Trophoblast cell (in vitro differentiated cells and primary cell): ENCODE results near the gene PRMT5.
A peak's percentile ranks its signal among the peaks of the same experiment; 100 is the strongest.

ENCODE experiments used
- DNase-seq, 2 donors: peaks; one replicate each; pipeline ENCODE4 v3.0.0-alpha.2; 2016
- H2AFZ ChIP-seq: 2 replicates; pipeline ENCODE4 v1.6.1; 2013; ENCODE audit warnings: low read length, moderate library complexity, mild to moderate bottlenecking; ENCODE audit not compliant: insufficient read depth, poor library complexity
- H2AK5ac ChIP-seq: 2 replicates; pipeline ENCODE4 v1.6.1; 2013; ENCODE audit warnings: mild to moderate bottlenecking, low read length
- H2BK120ac ChIP-seq: 2 replicates; pipeline ENCODE4 v1.6.1; 2013; ENCODE audit warnings: low read length, mild to moderate bottlenecking, moderate library complexity; ENCODE audit not compliant: insufficient read depth, poor library complexity
- H2BK12ac ChIP-seq: 2 replicates; pipeline ENCODE4 v1.6.1; 2013; ENCODE audit warnings: mild to moderate bottlenecking, low read length, moderate library complexity
- H2BK5ac ChIP-seq: 2 replicates; pipeline ENCODE4 v1.6.1; 2013; ENCODE audit warnings: low read length, low read depth, moderate library complexity, mild to moderate bottlenecking; ENCODE audit not compliant: poor library complexity
- H3K14ac ChIP-seq: 2 replicates; pipeline ENCODE4 v1.6.1; 2013; ENCODE audit warnings: mild to moderate bottlenecking, low read length
- H3K18ac ChIP-seq: 2 replicates; pipeline ENCODE4 v1.6.1; 2013; ENCODE audit warnings: mild to moderate bottlenecking, low read length
- H3K23ac ChIP-seq: 2 replicates; pipeline ENCODE4 v1.6.1; 2013; ENCODE audit warnings: low read length
- H3K27ac ChIP-seq: 2 replicates; pipeline ENCODE4 v1.5.1; 2013; ENCODE audit warnings: low read depth, mild to moderate bottlenecking, inconsistent platforms, low read length, moderate library complexity
- H3K27me3 ChIP-seq: 2 replicates; pipeline ENCODE4 v1.6.1; 2013; ENCODE audit warnings: inconsistent platforms, mild to moderate bottlenecking, low read length, moderate library complexity; ENCODE audit not compliant: insufficient read depth
- H3K36me3 ChIP-seq, 2 experiments: 1 replicate in 1 of 2; 2 replicates in 1 of 2; pipeline ENCODE4 v1.6.1; 2013; ENCODE audit warnings: low read length in 2 of 2, mild to moderate bottlenecking in 2 of 2, moderate library complexity in 1 of 2; ENCODE audit not compliant: insufficient read depth in 2 of 2, control insufficient read depth in 1 of 2
- H3K4ac ChIP-seq: 2 replicates; pipeline ENCODE4 v1.6.1; 2013; ENCODE audit warnings: low read depth, mild to moderate bottlenecking, low read length, moderate library complexity
- H3K4me1 ChIP-seq, 2 experiments: 1 replicate in 1 of 2; 2 replicates in 1 of 2; pipeline ENCODE4 v1.6.1; 2013; ENCODE audit warnings: low read length in 2 of 2, mild to moderate bottlenecking in 2 of 2, moderate library complexity in 1 of 2; ENCODE audit not compliant: insufficient read depth in 2 of 2, control insufficient read depth in 1 of 2
- H3K4me2 ChIP-seq: 2 replicates; pipeline ENCODE4 v1.6.1; 2013; ENCODE audit warnings: inconsistent platforms, mild to moderate bottlenecking, low read length, moderate library complexity
- H3K4me3 ChIP-seq: 2 replicates; pipeline ENCODE4 v1.5.1; 2013; ENCODE audit warnings: mild to moderate bottlenecking, low read depth, low read length, inconsistent platforms
- H3K79me1 ChIP-seq: one replicate; pipeline ENCODE4 v1.6.1; 2013; ENCODE audit warnings: low read length
- H3K79me2 ChIP-seq: 2 replicates; pipeline ENCODE4 v1.6.1; 2013; ENCODE audit warnings: low read length, mild to moderate bottlenecking; ENCODE audit not compliant: control insufficient read depth, insufficient read depth, poor library complexity
- H3K9ac ChIP-seq: 2 replicates; pipeline ENCODE4 v1.6.1; 2013; ENCODE audit warnings: mild to moderate bottlenecking, low read length
- H3K9me3 ChIP-seq: 2 replicates; pipeline ENCODE4 v1.6.1; 2013; ENCODE audit warnings: low read depth, mild to moderate bottlenecking, control low read depth, inconsistent platforms, low read length; ENCODE audit not compliant: insufficient read depth
- H4K12ac ChIP-seq: 2 replicates; pipeline ENCODE4 v1.6.1; 2013; ENCODE audit warnings: low read depth, mild to moderate bottlenecking, low read length, moderate library complexity
- H4K8ac ChIP-seq: 2 replicates; pipeline ENCODE4 v1.6.1; 2013; ENCODE audit warnings: low read depth, mild to moderate bottlenecking, low read length, moderate library complexity
- H4K91ac ChIP-seq: one replicate; pipeline ENCODE4 v1.6.1; 2013; ENCODE audit warnings: low read depth, mild to moderate bottlenecking, low read length, moderate library complexity
- WGBS: extraction: QIAGEN DNeasy Blood & Tissue Kit; methylation state at CpG from one replicate; pipeline ENCODE4 v1.1.7; 2013; ENCODE audit warnings: missing lambda C conversion rate; ENCODE audit not compliant: insufficient read length, insufficient coverage; ENCODE audit errors: extremely low coverage; 5-methylcytosine and 5-hydroxymethylcytosine counted together

Gene PRMT5

DNA sequence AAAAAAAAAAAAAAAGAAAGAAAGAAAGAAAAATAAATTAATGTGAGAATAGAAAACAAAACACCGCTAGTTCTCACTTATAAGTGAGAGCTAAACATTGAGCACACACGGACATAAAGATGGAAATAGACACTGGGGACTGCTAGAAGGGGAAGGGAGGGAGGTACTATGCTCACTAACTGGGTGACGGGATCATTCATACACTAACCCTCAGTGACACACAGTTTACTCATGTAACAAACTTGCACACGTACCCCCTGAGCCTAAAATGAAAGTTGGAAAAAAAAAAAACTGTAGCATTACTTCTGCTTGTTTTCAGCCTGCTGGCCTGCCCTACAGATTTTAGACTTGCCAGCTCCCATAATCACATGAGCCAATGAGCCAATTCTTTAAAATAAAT lies 10.5 kb upstream of the PRMT5 start:
- Histone ChIP-seq H2BK120ac (no peak overlapping the region), H3K23ac (no peak overlapping the region), H3K36me3 (peaks cover 2 to 4% of the 10 kb centered on the region in 2 experiments), H3K14ac (no peak overlapping the region), H2BK5ac (no peak overlapping the region), H3K4me1 (no peaks in the 10 kb centered on the region), H3K79me1 (no peaks in the 10 kb centered on the region), H4K12ac (no peak overlapping the region), H2AFZ (no peak overlapping the region), H2BK12ac (no peak overlapping the region), H4K8ac (no peak overlapping the region), H4K91ac (no peak overlapping the region), H3K4me3 (no peak overlapping the region), H3K79me2 (no peaks in the 10 kb centered on the region), H3K27ac (no peak overlapping the region), H3K4ac (no peak overlapping the region), H3K9me3 (no peaks in the 10 kb centered on the region), H3K4me2 (no peak overlapping the region), H3K27me3 (no peaks in the 10 kb centered on the region), H3K18ac (no peak overlapping the region), H2AK5ac (no peak overlapping the region), H3K9ac (no peak overlapping the region)
- no CpG with 5 or more reads among the region's 4 CpGs for WGBS
- no peak for DNase-seq

- no peak overlapping the region for H3K4me2 ChIP-seq
- WGBS = no CpG with 5 or more reads among the region's 1 CpG
Measured at GRCh38 chr14:22935156-22935555, 6.0 kb upstream of the PRMT5 start.

GRCh38 chr14:22932146-22932545 lies 3.0 kb upstream of the PRMT5 start:
- Histone ChIP-seq H2BK5ac (no peak overlapping the region), H4K12ac (no peak overlapping the region), H3K14ac (no peak overlapping the region), H3K23ac (no peak overlapping the region), H3K4ac (no peak overlapping the region), H2BK12ac (no peak overlapping the region), H3K9me3 (no peaks in the 10 kb centered on the region), H3K79me1 (peaks cover 6% of the 10 kb centered on the region), H3K4me3 (no peak overlapping the region), H3K79me2 (peaks cover 8% of the 10 kb centered on the region), H2BK120ac (no peak overlapping the region), H3K27ac (peak overlapping the region; percentile 52), H4K8ac (no peak overlapping the region), H2AK5ac (no peak overlapping the region), H3K4me2 (no peak overlapping the region), H3K18ac (no peak overlapping the region), H2AFZ (no peak overlapping the region), H3K36me3 (peaks cover 3 to 4% of the 10 kb centered on the region in 2 experiments), H3K9ac (no peak overlapping the region), H3K27me3 (no peaks in the 10 kb centered on the region), H3K4me1 (peaks cover 4 to 6% of the 10 kb centered on the region in 2 experiments), H4K91ac (no peak overlapping the region)
- no peak for DNase-seq
- no CpG with 5 or more reads among the region's 3 CpGs for WGBS

More at GRCh38 chr14:22935156-22935555, 6.0 kb upstream of the PRMT5 start:
- Histone ChIP-seq H4K12ac (no peak overlapping the region), H3K23ac (no peak overlapping the region), H3K14ac (no peak overlapping the region), H3K4me3 (no peak overlapping the region), H3K36me3 (peaks cover 1 to 2% of the 10 kb centered on the region in 2 experiments), H3K79me2 (no peaks in the 10 kb centered on the region), H3K4ac (no peak overlapping the region), H2BK120ac (no peak overlapping the region), H2AFZ (no peak overlapping the region), H3K9ac (no peak overlapping the region), H3K27me3 (no peaks in the 10 kb centered on the region), H2BK12ac (no peak overlapping the region), H4K91ac (no peak overlapping the region), H3K9me3 (no peaks in the 10 kb centered on the region), H2BK5ac (no peak overlapping the region), H3K79me1 (peaks cover 2% of the 10 kb centered on the region), H3K27ac (no peak overlapping the region), H3K18ac (no peak overlapping the region), H2AK5ac (no peak overlapping the region), H3K4me1 (peaks cover 0 to 1% of the 10 kb centered on the region in 2 experiments), H4K8ac (no peak overlapping the region)
- no peak for DNase-seq

DNA sequence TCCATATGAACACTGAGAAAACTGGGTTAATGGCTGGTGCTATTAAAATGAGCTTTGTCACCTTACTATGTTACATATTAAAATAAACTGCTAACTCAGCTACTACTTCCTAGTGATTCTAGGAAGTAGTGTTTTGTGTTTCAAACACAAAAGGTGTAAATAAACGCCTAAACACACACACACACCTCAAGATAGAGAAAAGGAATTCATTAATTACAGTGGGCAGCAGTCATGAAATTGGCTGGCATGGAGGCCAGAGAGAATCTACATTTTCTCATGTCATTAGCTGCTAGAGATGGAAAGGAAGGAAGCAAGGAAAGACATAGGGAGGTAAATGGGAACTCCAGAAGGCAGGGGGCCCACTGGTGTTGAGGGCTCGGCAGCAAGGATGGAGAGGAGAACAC lies 787 bp upstream of the PRMT5 start:
- peak overlapping the region; percentile 55 for H4K91ac ChIP-seq
- peak overlapping the region; percentile 65 for H3K4me2 ChIP-seq
- no peaks in the 10 kb centered on the region for H3K9me3 ChIP-seq
- peak overlapping the region; percentile 45 for H3K4me3 ChIP-seq
- H4K12ac ChIP-seq = peak overlapping the region; percentile 47
- H3K4me1 ChIP-seq = peaks cover 4 to 6% of the 10 kb centered on the region in 2 experiments
- H3K9ac ChIP-seq = no peak overlapping the region
- H2BK120ac ChIP-seq = peak overlapping the region; percentile 89
- H3K14ac ChIP-seq = peak overlapping the region; percentile 80
- peak overlapping the region; percentile 78 for H4K8ac ChIP-seq
- peak overlapping the region; percentile 47 for H3K27ac ChIP-seq
- peaks cover 6% of the 10 kb centered on the region for H3K79me1 ChIP-seq
- no peaks in the 10 kb centered on the region for H3K27me3 ChIP-seq
- peaks cover 8% of the 10 kb centered on the region for H3K79me2 ChIP-seq
- DNase-seq = no peak
- no peak overlapping the region for H2BK5ac ChIP-seq
- H3K4ac ChIP-seq = no peak overlapping the region
- no CpG with 5 or more reads among the region's 2 CpGs for WGBS
- H3K18ac ChIP-seq = peak overlapping the region; percentile 50
- H3K23ac ChIP-seq = no peak overlapping the region
- H3K36me3 ChIP-seq = peaks cover 7 to 8% of the 10 kb centered on the region in 2 experiments
- peak overlapping the region; percentile 79 for H2AFZ ChIP-seq
- no peak overlapping the region for H2AK5ac ChIP-seq
- H2BK12ac ChIP-seq = peak overlapping the region; percentile 23
